Dedifferentiated amniotic fluid mesenchymal stem cell (primary cell): ENCODE results near the gene GPATCH1.

Experiments used
- DNase-seq: peaks from one replicate; pipeline ENCODE4 v3.0.0-alpha.2; 2016; ENCODE audit errors: extremely low spot score

The GPATCH1 gene

DNA sequence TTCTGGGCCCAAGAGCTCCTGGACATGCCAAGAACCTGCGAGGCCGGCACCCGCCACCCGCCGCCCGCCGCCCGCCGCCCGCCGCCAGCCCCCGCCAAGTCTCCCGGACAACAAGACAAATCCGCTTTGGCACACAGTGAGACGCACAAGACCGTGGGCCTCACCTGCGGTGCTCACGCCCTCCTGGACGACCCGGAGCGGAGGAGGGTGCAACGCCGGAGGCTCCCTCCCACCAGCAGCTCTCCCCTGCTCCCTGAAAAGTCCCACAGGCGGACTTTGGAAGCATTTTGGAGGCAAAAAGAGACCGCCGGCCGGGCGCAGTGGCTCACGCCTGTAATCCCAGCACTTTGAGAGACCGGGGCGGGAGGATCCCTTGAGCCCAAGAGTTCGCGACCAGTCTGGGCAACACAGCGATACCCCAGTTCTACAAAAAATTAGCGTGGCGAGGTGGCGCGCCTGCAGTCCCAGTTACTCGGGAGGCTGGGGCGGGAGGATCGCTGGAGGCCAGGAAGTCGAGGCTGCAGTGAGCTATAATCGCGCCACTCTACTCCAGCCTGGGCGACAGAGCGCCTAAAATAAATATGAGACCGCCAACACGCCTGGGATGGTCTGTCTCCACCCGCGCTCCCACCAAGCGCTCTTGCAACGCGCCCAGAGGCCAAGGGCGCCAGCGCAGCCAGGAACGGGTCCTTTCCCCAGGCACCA, 17.1 kb upstream of the GPATCH1 start:
- DNase-seq: no peak

DNA sequence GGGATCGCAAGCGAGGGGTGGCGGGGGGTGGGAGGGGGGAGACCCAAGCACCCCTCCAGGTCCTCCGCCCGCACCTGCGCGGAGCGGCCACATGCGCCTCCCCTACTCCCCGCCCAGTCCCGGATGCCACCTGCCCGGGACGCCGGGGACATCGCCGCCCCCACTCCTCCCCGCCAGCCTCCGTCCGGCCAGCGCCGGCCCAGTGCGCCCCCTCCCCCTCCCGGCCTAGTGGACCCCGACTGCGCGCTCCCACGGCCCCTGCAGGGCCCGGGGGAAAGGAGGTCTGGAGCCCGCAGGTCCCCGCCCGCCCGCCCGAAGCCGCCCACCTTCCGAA, 16.6 kb upstream of the GPATCH1 start:
- no peak for DNase-seq

DNA sequence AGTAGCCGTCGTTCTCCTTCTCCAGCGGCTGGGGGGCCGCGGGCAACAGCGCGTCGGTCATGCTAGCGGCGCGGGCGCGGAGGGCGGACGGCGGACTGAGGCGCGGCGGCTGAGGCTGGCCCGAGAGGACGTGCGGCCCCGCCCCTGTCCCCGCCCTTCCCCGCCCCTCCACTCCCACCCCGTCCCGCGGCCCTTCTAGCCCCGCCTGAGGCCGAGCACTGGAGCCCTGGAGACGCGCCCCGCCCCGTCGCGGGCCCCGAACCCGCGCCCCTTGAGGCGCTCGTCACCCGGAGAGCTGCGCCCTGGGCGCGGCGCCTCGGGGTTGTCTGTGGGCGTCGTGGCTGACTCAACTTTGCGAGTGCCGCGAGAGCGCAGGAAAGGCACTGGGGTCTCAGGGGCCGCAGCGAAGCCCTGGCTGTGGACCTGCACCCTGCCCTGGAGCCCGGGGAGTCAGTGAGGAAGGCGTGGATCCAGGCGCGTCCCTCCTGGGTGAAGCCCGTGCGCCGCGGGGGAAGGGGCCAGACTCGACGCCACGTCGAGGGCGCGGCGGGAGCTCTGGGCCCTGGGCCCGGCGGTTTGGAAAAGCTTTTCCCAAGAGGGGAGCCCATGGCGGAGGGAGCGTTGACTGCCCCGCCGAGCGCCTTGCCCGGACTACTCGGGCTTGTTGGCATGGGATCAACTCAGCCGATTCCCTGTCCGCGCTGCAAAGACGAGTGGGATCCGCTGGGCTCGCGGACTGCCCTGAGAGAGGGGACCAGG, 16.0 kb upstream of the GPATCH1 start, which contains the start of gene RHPN2:
Gene RHPN2 (minus strand): TSS at position 97 of the 759 bp plus-strand sequence. CDS start 36 bp downstream, at position 61.
- peak; percentile 59 for DNase-seq

DNA sequence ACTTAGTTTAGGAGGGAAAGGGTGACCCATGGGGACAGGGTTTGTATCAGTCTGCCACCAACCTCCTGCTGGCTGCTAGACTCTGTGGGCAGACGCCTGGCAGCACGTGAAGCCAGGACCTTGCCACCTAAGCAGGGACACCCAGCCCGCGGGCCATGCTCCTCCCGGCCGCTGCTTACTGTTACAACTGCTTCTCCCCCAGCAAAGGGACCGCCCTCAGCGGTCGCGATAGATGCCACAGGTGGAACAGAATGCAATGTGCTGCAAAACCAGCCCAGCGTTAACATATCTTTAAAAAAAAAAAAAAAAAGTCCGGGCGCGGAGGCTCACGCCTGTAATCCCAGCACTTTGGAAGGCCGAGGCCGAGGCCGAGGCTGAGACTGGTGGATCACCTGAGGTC, 14.4 kb upstream of the GPATCH1 start:
- DNase-seq: no peak

DNA sequence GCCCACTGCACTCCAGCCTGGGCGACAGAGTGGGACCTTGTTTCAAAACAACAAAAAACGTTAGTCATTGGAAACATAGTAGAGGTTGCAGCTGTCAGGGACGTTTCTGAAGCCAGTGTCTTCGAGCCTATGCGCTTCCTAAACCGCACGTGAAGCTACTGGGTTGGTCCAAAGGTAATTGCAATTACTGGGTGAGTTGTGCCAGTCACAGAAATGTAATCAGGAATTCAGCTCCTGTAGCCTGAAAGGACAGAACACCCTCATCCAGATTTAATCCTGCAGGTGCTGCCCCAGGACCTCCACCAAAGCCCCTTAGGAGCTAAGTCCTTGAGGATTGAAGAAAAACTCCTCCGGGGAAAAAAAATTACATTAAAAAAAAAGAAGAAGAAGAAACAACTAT, 13.9 kb upstream of the GPATCH1 start:
- no peak for DNase-seq

DNA sequence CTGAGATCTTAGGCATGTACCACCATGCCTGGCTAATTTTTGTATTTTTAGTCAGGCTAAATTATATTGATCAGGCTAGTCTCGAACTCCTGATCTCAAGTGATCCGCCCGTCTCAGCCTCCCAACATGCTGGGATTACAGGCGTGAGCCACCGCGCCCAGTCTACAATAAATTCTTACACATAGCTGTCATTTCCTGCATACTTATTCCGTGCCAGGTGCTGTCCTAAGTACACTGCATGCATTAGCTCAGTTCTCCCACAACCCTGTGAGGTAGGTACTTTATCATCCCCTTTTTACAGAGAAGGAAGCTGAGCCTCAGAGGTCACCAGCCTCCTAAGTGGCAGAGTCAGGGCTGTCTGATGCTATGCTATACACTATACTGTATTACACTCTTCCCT, 9.1 kb upstream of the GPATCH1 start:
- no peak for DNase-seq

DNA sequence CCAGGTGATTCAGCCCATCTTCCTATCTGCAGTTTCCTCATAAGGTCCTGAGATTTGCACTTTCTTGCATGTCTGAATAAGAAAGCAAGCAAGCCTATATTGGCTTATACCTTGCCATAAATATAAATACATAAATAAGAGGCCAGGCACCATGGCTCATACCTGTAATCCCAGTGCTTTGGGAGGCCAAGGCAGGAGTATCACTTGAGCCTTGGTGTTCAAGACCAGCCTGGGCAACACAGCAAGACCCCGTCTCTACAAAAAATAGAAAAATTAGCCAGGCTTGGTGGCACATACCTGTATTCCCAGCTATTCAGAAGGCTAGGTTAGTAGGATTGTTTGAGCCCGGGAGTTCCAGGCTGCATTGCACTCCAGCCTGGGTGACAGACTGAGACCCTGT, 5.5 kb upstream of the GPATCH1 start:
- DNase-seq: no peak

DNA sequence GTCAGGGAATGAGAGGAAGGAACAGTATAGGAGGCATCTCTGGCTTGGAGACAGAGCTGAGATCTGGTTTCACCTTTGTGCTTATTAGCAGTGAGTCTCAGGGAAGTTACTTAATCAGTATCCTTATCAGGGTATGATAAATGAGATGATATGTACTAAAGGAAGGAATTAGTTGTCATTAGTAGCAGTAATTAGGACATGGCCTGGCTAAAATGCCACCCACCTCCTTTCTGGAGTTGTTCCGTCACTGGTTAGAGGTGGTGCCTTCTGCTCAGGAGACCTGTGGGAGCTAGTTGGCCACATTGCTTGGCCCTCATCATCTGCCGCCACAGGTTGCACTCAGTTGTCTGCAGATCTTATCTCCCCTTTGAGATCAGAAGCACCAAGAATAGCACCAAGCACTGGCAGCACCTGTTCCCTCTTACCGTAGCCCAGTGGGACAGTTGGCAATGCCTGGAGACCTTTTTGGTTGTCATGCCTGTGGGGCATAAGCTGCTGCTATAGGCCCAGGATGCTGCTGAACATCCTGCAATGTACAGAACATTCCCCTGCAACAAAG, 4.7 kb downstream of the GPATCH1 start:
- DNase-seq: no peak

DNA sequence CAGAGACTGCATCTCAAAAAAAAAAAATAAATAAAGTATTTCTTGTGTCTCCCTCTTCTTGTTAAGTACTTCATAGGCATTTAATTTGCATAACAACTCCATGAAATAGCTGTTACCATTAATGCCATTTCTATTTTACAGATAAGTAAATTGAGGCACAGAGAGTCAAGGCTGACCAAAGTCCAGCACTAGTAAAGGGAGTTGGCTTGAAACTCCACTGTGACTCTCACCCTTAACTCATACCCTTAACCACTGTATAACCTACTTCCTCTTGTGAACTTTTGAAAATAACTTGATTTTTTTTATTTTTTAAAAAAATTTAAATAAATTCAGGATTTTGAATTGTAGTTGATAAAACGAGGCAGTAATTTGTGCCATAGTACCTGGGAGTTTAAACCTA, 6.0 kb downstream of the GPATCH1 start:
- no peak for DNase-seq

DNA sequence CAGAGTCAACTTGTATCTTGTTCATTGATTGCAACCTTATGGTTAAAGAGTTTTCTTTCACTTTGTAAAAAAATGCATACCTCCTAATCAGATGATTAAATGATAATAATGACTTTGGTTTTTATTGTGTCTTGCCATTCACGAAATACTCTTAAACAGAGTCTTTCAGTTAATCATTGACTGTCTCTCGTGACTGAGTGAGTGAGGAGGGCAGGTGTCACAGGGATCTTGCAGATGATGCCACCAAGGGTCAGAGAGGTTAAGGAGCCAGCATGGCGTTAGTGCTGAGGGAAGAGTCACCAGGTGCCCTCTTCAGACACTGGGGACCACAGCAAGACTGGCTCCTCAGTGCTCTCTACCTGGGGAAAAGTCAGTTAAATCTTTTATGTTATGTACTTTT, 8.0 kb downstream of the GPATCH1 start:
- no peak for DNase-seq

DNA sequence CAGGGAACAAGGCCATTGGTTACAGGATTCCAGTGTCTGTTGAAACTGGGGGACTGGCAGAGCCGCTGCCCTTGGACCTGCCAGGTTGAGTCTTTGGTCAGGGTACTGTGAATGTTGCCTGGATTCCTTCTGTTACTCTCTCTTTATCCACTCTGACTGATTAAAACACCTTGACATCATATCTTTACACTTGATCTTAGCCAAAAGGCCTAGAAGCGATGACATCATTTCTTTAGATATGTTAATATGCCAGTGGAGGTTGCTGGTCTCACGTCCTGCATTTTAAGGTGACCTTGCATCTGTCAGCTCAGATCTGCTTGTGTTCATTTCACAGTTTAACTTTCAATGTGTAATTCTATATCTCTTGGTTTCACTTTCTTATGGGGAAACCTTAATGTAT, 9.2 kb downstream of the GPATCH1 start:
- no peak for DNase-seq

DNA sequence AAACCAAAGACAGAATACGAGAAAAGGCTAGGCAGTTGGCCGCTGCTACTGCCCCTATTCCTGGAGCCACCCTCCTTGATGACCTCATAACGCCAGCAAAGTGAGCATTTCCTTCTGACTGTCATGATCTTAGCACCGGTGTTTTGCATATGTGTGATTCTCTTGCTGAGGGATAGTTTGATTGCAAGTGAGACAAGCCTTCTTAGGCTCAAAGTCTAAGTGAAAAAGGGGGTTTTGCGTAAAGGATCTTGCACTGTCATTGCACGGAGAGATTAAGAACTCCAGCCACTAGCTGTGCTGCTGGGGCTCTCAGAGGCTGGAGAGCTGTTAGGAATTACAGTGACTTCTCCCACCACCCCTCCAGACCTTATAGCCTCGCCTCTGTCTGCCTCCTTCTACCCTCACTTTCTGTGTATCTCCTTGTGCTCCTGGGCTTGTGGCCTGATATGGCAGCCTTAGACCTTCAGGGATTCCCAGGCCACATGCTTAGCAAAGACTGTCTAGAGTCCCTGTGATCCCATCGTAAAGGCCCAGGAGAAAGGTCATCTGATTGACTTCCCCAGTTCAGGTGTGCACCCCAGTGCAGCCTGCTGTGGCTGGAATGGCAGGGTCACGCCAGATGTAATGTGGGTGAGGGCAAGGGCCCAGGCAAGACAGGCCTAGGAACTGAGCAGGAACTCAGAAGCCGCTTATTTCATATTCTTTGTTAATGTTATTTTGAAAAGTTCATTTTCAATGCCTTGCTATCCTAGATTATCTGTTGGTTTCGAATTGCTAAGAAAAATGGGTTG, 12.6 kb downstream of the GPATCH1 start:
- no peak for DNase-seq

DNA sequence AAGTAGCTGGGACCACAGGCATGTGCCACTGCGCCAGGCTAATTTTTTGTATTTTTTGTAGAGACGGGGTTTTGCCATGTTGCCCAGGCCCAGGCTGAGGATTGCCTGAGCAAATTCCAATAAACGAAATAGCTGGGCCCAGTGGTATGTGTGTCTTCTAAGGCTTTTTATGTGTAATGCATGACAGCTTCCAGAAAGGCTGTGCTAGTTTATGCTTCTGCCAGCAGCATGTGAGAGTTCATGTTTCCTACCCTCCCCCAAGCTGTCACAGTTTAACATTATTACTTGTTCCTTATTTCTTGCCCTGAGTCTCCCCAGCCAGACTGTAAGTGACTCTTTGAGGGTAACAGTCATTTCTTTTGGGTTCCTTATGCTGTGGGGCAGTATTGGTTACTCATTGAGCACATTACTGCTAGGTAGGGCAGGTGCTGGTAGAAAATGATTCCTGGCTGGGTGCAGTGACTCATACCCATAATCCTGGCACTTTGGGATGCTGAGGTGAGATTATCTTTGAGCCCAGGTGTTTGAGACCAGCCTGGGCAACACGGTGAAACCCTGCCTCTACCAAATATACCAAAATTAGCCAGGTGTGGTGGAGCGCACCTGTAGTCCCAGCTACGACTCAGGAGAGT, 13.6 kb downstream of the GPATCH1 start:
- DNase-seq: no peak

DNA sequence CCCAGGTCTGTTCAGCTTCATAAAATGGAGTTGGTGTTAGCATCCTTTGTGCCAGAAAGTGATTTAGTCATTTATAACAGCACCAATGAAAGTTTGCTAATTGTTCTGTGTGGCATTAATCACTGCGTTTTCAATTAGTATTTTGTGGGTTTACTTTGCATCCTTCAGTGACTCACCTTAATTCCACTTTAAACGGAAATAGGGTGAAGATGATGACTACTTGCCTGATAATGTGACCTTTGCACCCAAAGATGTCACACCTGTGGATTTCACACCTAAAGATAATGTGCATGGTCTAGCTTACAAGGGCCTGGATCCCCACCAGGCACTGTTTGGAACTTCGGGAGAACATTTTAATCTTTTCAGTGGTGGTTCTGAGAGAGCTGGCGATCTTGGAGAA, 15.0 kb downstream of the GPATCH1 start:
- no peak for DNase-seq

DNA sequence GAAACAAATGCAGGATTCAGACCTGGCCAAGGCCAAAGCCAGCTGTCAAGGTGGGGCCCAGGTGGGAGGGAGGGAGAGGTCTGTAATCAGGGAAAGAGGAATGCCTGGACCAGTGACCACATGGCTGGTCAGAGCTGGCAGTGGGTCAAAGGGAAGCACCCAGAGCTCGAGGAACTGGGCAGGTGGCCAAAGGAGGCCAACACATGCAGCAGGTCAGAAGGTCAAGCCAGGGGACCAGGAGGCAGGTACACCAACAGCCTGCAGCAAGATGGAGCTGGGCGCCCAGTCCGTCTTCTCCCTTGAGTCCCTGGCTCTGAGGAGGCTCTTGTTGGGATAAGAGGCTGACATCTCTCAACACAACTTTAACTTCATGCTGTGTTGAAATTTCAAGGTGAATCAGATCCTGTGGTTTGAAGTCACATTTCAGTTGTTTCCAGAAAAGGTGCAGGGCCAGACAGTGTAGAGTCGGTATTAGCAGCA, 17.1 kb downstream of the GPATCH1 start:
- no peak for DNase-seq

DNA sequence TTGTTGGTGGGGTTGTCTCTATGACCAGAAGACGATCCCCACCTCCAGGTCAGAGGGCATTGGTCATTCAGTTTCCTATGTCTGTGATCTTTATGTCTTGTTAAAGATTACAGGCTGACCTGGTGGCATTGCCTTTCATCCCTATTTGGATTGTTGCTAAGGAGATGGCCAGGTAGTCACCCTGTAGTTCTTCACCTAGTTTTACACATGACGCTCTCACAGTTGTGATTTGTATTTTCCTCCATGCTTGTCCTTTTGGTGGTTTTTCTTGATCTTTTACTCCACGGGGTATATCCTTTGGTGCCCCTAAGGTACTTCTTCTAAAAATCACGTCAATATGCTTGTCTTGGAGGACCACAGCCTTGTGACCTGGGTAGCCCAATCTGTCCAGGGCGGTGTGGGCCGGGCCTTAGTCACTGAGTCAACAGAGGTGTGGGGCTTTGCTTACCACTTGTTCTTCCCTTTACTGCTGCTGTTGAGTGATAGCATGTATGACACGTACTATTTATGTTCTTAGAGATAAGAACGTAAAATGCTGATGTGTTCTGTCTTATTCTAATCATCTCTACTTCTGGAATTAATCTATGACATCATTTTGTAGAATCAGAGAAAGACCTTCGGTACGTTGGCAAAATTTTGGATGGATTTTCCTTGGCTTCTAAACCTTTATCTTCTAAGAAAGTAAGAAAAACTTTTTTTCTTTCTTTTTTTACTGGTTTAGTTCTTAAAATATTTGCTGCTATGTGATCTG, 20.1 kb downstream of the GPATCH1 start:
- no peak for DNase-seq

DNA sequence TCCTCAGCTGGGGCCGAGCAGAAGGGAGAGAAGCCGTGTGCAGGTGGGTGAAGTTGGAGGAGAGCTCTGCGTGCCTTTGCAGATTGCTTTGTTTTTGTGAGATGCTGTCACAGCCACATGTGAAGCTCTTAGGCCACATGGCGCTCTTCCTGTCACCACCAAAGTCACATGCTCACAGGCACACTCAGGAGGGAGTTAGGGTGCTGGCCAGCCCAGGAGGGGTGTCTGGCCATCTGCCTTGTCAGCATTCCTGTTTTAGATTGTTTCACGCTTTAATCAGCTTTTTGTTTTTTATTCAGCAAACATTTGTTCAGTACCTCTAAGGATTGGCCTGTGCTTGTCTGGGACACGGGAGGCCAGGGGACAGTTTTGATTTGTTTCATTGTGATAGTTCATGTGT, 21.9 kb downstream of the GPATCH1 start:
- DNase-seq: no peak

DNA sequence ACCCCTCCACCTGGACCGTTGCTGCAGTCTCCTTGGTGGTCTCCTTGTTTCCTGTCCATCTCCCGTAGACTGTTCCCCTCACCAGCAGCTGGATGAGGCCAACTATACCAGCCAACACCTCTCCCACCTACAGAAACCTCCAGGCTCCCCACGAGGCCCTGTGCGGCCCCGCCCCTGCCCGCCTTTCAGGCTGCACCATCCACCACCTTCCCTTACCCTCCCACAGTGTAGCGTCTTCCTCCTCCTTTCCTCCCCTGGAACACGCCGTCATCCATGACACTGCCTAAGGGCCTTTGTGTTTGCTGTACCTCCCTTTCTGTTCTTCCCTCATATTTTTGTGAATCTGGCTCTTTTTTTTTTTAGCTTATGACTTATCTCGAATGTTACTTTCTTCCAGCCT, 27.2 kb downstream of the GPATCH1 start:
- DNase-seq: no peak

DNA sequence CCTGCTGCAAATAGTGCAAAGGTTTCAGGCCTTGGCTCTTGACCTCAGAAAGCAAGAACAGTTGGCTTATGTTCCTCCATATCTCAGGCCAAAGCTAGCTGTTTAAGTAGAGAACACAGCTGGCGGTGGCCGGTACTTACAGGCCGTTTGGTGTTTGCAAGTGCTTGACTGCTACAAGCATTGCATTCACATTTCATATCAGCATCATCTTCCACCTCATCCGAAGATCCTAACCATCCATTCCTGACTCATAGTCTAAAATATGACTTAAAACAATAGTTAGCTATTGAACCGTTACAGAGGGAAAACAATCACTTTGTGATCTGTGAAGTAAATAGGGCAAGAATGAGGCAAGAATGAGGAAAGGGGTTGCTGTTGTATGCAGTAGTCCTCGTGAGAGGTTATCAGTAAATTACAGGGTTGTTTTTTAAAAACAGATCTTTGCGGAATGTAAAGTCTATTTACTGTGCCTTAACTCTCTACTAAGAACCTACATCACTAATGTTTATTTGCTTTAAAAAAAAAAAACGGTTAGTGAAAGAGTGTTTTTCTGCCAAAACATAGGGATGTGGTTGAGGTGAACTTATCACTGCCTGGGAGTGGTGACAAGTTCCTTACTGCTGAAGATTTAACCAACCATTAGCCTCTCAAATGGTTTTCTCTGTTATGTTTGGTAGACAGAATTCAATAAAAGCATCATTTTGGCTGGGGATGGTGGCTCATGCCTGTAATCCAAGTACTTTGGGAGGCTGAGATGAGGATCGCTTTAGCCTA, 29.3 kb downstream of the GPATCH1 start:
- peak; percentile 48 for DNase-seq

DNA sequence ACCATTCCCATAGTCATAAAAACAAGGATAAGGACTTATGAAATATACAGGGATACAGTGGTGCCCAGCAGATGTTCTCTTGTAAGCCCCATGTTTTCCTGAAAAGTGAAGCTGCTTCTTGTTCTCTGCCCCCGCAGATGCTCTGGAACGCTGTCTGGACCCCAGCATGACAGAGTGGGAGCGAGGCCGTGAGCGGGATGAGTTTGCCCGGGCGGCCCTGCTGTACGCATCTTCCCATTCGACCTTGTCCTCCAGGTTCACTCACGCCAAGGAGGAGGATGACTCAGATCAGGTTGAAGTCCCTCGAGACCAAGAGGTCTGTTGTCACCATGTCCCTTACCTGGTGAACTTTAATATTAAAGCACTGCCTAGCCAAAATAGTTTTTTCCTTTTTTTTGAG, 30.6 kb downstream of the GPATCH1 start:
- no peak for DNase-seq
